GM21367 (cell line): Measurements from ENCODE around the gene RHBDD3.

Experiments used
- ATAC-seq: cut with Tn5 transposase; IDR thresholded peaks from one replicate; pipeline ENCODE4 v1.9.1; 2021; ENCODE audit not compliant: unreplicated experiment

RHBDD3 gene

DNA sequence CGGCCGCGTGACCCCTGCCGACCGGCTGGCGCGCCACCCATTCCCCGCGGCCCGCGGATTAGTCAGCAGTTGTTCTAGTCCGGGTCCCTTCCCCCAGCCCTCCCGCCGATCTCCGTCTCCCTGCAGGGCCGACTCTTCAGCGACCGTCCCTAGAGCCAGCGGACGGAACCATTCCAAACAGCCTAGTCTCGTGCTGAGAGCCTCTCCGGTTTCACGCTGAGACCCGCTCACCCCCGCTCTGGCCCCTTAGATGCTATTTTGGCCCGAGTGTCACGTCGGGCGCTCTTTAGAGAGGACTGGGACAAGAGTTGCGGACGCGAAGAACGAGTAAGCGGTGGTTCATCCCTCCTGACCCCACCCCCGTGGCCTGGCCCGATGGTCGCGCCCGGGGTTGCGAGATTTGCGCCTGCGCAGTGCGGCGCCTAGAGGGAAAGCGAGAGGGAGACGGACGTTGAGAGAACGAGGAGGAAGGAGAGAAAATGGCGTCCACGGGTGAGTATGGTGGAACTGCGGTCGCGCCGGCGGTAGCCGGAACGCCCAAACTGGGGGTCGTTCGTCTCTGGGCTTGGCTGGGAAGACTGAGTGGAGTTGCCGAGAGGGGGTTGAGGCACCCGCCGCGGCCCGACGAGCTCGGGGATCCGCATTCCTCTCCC, at the start of gene RHBDD3, which contains the start of gene EWSR1:
RHBDD3 (minus strand) TSS at position 124 of the 653 bp plus-strand sequence. CDS start 2,355 bp downstream, outside the sequence.
EWSR1 (plus strand) TSS at position 411 of the 653 bp plus-strand sequence; CDS start at position 480, 69 bp downstream.
- ATAC-seq, result peak; percentile 64

GRCh38 chr22:29316141-29316828, 48.5 kb upstream of the RHBDD3 start:
- ATAC-seq, result no peak

- ATAC-seq, result no peak
Measured at GRCh38 chr22:29315286-29316140, 47.7 kb upstream of the RHBDD3 start, which contains the start of gene RASL10A. Gene RASL10A (minus strand): TSS chr22:29315697. CDS start chr22:29315246, 451 bp downstream.

GRCh38 chr22:29314537-29315285, 46.9 kb upstream of the RHBDD3 start:
- no peak for ATAC-seq

DNA sequence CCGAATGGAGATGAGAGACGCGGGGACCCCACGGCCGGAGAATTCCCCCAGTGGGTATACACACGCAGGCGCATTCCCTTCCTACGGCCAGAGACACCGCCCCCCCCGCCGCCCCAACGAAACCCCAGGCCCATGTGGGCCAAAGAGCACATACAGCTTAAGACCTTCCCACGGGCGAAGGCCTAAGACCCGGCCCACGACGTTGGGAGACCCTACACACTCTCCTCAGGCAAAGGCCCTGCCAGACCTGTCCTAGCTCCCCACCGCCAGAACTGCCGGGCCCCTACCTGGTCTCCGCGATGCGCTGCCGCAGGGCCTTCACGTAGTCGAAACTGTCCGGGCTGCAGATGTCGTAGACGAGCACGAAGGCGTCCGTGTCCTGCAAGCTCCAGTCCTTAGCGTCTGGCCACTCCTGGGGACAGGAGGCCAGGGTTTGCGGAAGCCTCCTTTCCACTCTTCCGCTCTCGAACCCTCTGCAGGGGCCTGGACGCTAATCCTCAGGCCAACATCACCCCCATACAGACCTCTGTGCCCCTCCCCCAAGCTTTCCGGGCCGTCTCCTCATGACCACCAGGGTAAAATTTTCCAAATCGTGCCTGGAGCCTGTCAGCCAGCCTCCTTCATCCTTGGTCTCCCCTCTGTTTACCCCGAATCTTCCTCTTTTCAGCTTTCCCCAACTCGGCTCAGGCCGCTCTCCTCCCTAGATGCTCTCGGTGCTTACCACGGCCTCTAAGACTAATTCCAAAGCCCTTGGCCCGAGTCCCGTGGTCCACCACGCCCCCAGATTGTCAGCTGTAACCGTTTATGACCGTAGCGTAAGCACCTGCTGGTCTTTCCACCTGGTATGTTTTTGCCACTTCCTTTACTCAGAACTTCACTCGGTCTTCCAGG, 46.0 kb upstream of the RHBDD3 start:
- no peak for ATAC-seq

DNA sequence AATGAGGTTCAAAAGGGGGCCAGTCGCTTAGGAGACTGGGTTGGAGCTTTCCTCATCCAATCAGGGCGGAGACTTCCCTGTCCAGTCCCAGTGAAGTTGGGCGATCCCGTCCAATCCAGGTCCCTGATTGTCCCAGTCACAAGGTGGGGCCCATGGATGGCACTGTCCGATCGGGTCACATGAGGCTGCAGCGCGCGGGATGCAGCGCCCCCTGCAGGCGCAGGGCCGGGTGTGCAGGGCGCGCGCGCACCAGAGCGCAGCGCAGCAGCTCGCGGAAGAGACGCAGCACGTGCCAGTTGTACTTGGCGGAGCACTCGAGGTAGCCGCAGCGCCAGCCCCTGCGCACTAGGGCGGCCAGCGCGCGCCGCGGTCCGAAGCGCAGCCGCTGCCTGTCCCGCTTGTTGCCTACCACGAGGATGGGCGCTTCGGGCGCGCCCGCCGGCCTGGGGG, 45.4 kb upstream of the RHBDD3 start:
- no peak for ATAC-seq

DNA sequence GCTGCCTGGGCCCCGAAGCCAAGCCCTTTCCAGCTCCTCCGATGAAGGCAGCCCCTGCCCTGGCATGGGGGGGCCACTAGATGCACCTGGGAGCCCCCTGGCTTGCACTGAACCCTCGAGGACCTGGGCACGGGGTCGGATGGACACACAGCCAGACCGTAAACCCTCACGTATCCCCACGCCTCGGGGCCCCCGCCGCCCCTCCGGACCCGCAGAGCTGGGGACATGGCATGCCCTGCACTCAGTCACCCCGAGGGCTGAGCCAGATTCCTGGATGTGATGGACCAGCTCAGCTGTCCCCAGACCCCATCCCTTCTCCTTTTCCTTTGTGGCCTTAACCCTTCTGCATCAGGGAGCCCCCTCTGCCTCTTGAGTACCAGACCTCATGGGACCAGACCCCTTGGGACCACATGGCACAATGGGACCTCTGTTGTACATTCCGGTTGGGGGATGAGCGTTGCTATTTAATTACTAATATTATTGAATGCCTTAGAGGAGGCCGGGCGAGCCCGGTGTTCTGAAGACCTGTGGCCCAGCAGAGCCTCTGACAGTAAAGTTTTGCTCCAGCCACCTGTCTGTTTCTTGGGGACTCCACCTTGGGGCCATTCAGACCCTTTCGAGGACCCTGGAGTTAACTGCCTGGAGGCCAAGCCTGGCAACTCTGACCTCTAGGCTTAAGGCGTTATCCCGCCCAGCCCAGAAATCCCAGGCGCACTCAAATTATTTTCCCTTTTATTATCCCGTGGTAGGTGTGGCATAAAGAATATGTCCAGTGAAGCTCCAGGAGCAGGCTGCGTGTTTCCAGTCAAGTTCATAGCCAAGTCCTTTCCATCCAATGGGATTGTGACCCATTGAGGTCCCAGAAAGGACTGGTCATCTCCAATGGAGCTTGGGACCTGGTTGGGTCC, 44.7 kb upstream of the RHBDD3 start:
- ATAC-seq, result no peak

DNA sequence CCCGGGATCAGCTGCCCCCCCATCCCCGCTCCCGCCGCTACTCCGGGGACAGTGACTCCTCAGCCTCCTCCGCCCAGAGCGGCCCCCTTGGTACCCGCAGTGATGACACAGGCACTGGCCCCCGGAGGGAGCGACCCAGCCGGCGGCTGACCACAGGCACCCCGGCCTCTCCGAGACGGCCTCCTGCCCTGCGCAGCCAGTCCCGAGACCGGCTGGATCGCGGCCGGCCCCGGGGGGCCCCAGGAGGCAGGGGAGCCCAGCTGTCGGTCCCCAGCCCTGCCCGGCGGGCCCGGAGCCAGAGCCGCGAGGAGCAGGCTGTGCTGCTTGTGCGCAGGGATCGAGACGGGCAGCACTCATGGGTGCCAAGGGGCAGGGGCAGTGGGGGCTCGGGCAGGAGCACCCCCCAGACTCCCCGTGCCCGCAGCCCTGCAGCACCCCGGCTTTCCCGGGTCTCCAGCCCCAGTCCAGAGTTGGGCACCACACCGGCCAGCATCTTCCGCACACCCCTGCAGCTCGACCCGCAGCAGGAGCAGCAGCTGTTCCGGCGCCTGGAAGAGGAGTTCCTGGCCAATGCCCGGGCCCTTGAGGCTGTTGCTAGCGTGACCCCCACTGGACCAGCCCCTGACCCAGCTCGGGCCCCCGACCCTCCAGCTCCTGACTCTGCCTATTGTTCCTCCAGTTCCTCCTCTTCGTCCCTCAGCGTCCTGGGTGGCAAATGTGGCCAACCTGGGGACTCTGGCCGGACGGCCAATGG, 43.9 kb upstream of the RHBDD3 start:
- no peak for ATAC-seq

GRCh38 chr22:29310863-29311339, 43.1 kb upstream of the RHBDD3 start:
- ATAC-seq, result no peak

- no peak for ATAC-seq
Measured at GRCh38 chr22:29310065-29310862, 42.5 kb upstream of the RHBDD3 start.

- no peak for ATAC-seq
Measured at GRCh38 chr22:29309332-29310064, 41.7 kb upstream of the RHBDD3 start.

DNA sequence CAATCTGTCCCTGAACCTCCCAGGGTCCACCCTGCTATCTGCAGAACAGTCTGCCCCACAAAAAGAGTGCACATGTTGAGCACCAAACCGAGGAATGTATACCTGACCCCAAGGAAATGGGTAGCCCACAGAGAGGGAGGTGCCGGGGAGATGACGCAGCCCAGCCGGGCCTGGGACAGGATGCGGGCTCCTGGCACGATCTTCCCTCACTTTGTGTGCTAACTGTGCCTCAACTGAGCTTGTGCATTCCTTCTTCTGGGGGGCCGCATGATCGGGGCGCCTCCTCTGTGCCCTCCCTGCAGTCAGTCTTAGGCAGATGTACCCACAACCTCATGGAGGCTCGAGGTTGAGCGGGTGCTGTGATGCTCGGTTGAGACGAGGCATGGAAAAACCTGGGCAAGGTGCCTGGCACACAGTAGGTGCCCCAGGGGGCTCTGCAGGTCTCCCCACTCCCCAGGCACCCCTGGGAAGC, 41.0 kb upstream of the RHBDD3 start:
- ATAC-seq, result no peak

- ATAC-seq, result no peak
Measured at GRCh38 chr22:29308148-29308790, 40.5 kb upstream of the RHBDD3 start.

GRCh38 chr22:29307596-29308147, 39.9 kb upstream of the RHBDD3 start:
- no peak for ATAC-seq

DNA sequence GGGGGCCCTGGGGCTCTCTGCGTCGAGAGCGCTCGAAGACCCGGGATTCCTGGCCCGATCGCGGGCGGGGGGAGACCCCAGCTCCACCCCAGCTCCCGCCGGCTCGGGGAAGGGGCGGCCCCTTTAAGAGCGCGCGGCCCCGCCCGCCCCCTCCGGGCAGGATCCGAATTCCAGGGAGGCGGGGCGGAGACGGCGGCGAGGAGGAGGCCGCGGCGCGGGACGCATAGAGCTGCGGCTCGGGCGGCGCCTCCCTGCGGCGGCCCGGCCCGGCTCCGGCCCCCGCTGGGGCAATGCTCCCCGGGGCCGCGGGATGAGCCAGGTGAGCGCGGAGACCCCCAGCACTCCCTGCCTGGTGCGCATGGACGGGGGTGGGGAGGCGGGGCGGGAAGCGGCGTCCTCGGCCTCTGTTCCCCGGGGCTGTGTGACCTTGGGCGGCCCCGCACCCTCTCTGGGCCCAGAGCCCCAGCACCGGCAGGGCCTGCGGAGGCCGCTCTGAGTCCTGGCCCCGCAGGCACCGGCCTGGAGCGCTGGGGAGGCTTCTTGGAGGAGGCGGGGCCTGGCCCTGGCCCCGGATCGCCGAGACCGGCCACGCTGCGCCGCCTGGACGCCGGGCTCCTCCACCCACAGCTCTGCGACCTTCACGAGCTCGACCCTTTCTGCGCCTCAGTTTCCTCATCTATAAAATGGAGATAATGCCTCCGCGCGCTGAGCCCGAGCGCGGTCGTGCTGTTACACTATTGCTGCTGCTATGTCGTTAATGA, 39.2 kb upstream of the RHBDD3 start:
- ATAC-seq, result no peak
